GM10266 (cell line): ENCODE data around the gene COX18.

ENCODE experiments used
- DNase-seq: peaks from one replicate; pipeline ENCODE4 v3.0.0; 2012; ENCODE audit errors: extremely low spot score
- CTCF ChIP-seq: IDR thresholded peaks from 2 replicates; pipeline ENCODE4 v1.5.1; 2012; ENCODE audit warnings: mild to moderate bottlenecking, low read depth; ENCODE audit not compliant: control insufficient read depth, insufficient read depth; ENCODE audit errors: missing control alignments

The COX18 gene

GRCh38 chr4:73069338-73070073 lies at the start of gene COX18:
Gene COX18, minus strand, starts transcription at chr4:73069716. Its CDS starts 67 bp downstream, at chr4:73069649.
- no peak for TF ChIP-seq CTCF

GRCh38 chr4:73109493-73109892 lies 40.0 kb upstream of the COX18 start:
- no peak for TF ChIP-seq CTCF
- DNase-seq: no peak

More at GRCh38 chr4:73069338-73070073, at the start of gene COX18:
- peak; percentile 88 for DNase-seq

GRCh38 chr4:73104695-73105094 lies 35.2 kb upstream of the COX18 start:
- no peak for TF ChIP-seq CTCF
- DNase-seq: no peak

GRCh38 chr4:73103799-73104503 lies 34.4 kb upstream of the COX18 start:
- no peak for TF ChIP-seq CTCF
- DNase-seq: no peak

- TF ChIP-seq CTCF: no peak
- DNase-seq: no peak
Observed at GRCh38 chr4:73099143-73099542, 29.6 kb upstream of the COX18 start.

GRCh38 chr4:73098713-73099112 lies 29.2 kb upstream of the COX18 start:
- TF ChIP-seq CTCF: no peak
- DNase-seq: no peak

- no peak for DNase-seq
- TF ChIP-seq CTCF: no peak
Observed at GRCh38 chr4:73098016-73098415, 28.5 kb upstream of the COX18 start.
